BLaER1 treated with 17β-estradiol and CSF1 and Interleukin-3, amounts not matched to agents 10 nM and 100 nM (cell line): ENCODE measurements around the gene TAC4.
A peak's percentile ranks its signal among the peaks of the same experiment; 100 is the strongest.

Source experiments
- H3K27ac ChIP-seq, 11 experiments: shearing (Covaris generic); formaldehyde crosslinking; 2 replicates each; pipeline ENCODE4 v1.8.1; 2022
- H3K27me3 ChIP-seq, 11 experiments: shearing (Covaris generic); formaldehyde crosslinking; 2 replicates each; pipeline ENCODE4 v1.8.1; 2022
- H3K36me3 ChIP-seq, 11 experiments: shearing (Covaris generic); formaldehyde crosslinking; 2 replicates each; pipeline ENCODE4 v1.8.1; 2022
- H3K4me1 ChIP-seq, 10 experiments: shearing (Covaris generic); formaldehyde crosslinking; 2 replicates each; pipeline ENCODE4 v1.8.1; 2022
- H3K4me2 ChIP-seq, 11 experiments: shearing (Covaris generic); formaldehyde crosslinking; 2 replicates each; pipeline ENCODE4 v1.8.1; 2022
- H3K4me3 ChIP-seq, 10 experiments: shearing (Covaris generic); formaldehyde crosslinking; 2 replicates each; pipeline ENCODE4 v1.8.1; 2022
- H3K9ac ChIP-seq, 11 experiments: shearing (Covaris generic); formaldehyde crosslinking; 2 replicates each; pipeline ENCODE4 v1.8.1; 2022
- H3K9me3 ChIP-seq, 11 experiments: shearing (Covaris generic); formaldehyde crosslinking; replicated peaks in 1 of 11; 2 replicates each; pipeline ENCODE4 v1.8.1; 2022
- H4K20me1 ChIP-seq, 11 experiments: shearing (Covaris generic); formaldehyde crosslinking; 2 replicates each; pipeline ENCODE4 v1.8.1; 2022
- Cebpa-rat ChIP-seq, 11 experiments: shearing (Covaris generic); IDR thresholded peaks; 2 replicates each; pipeline ENCODE4 v1.8.1; 2022

Gene TAC4

GRCh38 chr17:49869038-49869374, 21.1 kb upstream of the TAC4 start:
- H3K9me3 ChIP-seq = no peaks in the 10 kb centered on the region
- H3K4me1 ChIP-seq = peaks cover 13 to 35% (median 23%) of the 10 kb centered on the region in 10 experiments; a peak in 19 of 20 replicates
- peaks cover 0 to 6% (median 0%) of the 10 kb centered on the region in 11 experiments; a peak in 5 of 22 replicates for H3K27me3 ChIP-seq
- H3K27ac ChIP-seq = peak overlapping the region in 3 of 11 experiments; percentile 3 to 7 (median 4); a peak in 1 of 22 replicates
- H3K9ac ChIP-seq = peak overlapping the region in 6 of 11 experiments; percentile 10 to 46 (median 28); a peak in 3 of 22 replicates
- TF ChIP-seq Cebpa-rat (IDR thresholded peaks at IDR 0.05) = no peak
- no peaks in the 10 kb centered on the region for H3K36me3 ChIP-seq
- H3K4me3 ChIP-seq = no peak overlapping the region
- H4K20me1 ChIP-seq = 0 out of 22 replicates have a peak, but pooled peaks cover 0 to 7% (median 0%) of the 10 kb centered on the region in 11 experiments
- peak overlapping the region in 10 of 11 experiments; percentile 3 to 62 (median 35); a peak in 11 of 22 replicates for H3K4me2 ChIP-seq

GRCh38 chr17:49866882-49867413, 19.1 kb upstream of the TAC4 start:
- H3K27me3 ChIP-seq = peaks cover 0 to 17% (median 10%) of the 10 kb centered on the region in 11 experiments; a peak in 8 of 22 replicates

GRCh38 chr17:49866019-49866380, 18.1 kb upstream of the TAC4 start:
- H3K4me3 ChIP-seq = no peak overlapping the region
- H3K9ac ChIP-seq = no peak overlapping the region
- peaks cover 0 to 4% (median 0%) of the 10 kb centered on the region in 11 experiments; a peak in 1 of 22 replicates for H4K20me1 ChIP-seq
- H3K27ac ChIP-seq = no peak overlapping the region
- H3K4me1 ChIP-seq = peaks cover 11 to 41% (median 20%) of the 10 kb centered on the region in 10 experiments; a peak in 19 of 20 replicates
- H3K4me2 ChIP-seq = no peak overlapping the region
- H3K27me3 ChIP-seq = peaks cover 0 to 17% (median 10%) of the 10 kb centered on the region in 11 experiments; a peak in 8 of 22 replicates
- TF ChIP-seq Cebpa-rat (IDR thresholded peaks at IDR 0.05) = no peak
- no peaks in the 10 kb centered on the region for H3K36me3 ChIP-seq
- H3K9me3 ChIP-seq = no peaks in the 10 kb centered on the region

More at GRCh38 chr17:49866882-49867413, 19.1 kb upstream of the TAC4 start:
- no peaks in the 10 kb centered on the region for H3K9me3 ChIP-seq
- no peak overlapping the region for H3K9ac ChIP-seq
- H3K4me3 ChIP-seq = no peak overlapping the region
- peaks cover 11 to 32% (median 19%) of the 10 kb centered on the region in 10 experiments; a peak in 19 of 20 replicates for H3K4me1 ChIP-seq
- H3K36me3 ChIP-seq = no peaks in the 10 kb centered on the region
- H3K27ac ChIP-seq = no peak overlapping the region
- TF ChIP-seq Cebpa-rat (IDR thresholded peaks at IDR 0.05) = no peak
- 0 out of 22 replicates have a peak, but pooled peaks cover 0 to 7% (median 0%) of the 10 kb centered on the region in 11 experiments for H4K20me1 ChIP-seq
- H3K4me2 ChIP-seq = no peak overlapping the region

- H3K27me3 ChIP-seq = peaks cover 0 to 12% (median 7%) of the 10 kb centered on the region in 11 experiments; a peak in 8 of 22 replicates
- H3K27ac ChIP-seq = peak overlapping the region in 3 of 11 experiments; percentile 29 to 56 (median 37); a peak in 5 of 22 replicates
- H3K9ac ChIP-seq = peak overlapping the region in 6 of 11 experiments; percentile 1 to 37 (median 14); a peak in 7 of 22 replicates
- H3K4me2 ChIP-seq = peak overlapping the region; percentile 35 to 91 (median 63)
- peaks cover 0 to 7% (median 0%) of the 10 kb centered on the region in 11 experiments; a peak in 2 of 22 replicates for H4K20me1 ChIP-seq
- peaks cover 18 to 58% (median 34%) of the 10 kb centered on the region in 10 experiments for H3K4me1 ChIP-seq
- peak in 9 of 11 experiments; percentile 17 to 62 (median 33); a peak in 5 of 22 replicates for TF ChIP-seq Cebpa-rat (IDR thresholded peaks at IDR 0.05)
- no peaks in the 10 kb centered on the region for H3K9me3 ChIP-seq
- H3K36me3 ChIP-seq = no peaks in the 10 kb centered on the region
- peak overlapping the region in 1 of 10 experiments; percentile 38; a peak in 2 of 20 replicates for H3K4me3 ChIP-seq
Observed at GRCh38 chr17:49862781-49863331, 15.0 kb upstream of the TAC4 start.

- H3K9me3 ChIP-seq = no peaks in the 10 kb centered on the region
- H3K4me2 ChIP-seq = peak overlapping the region in 5 of 11 experiments; percentile 52 to 91 (median 64); a peak in 11 of 22 replicates
- TF ChIP-seq Cebpa-rat (IDR thresholded peaks at IDR 0.05) = no peak
- peaks cover 21 to 64% (median 36%) of the 10 kb centered on the region in 10 experiments for H3K4me1 ChIP-seq
- H3K27ac ChIP-seq = no peak overlapping the region
- no peak overlapping the region for H3K4me3 ChIP-seq
- no peaks in the 10 kb centered on the region for H3K36me3 ChIP-seq
- peaks cover 0 to 12% (median 7%) of the 10 kb centered on the region in 11 experiments; a peak in 8 of 22 replicates for H3K27me3 ChIP-seq
- peaks cover 0 to 7% (median 0%) of the 10 kb centered on the region in 11 experiments; a peak in 2 of 22 replicates for H4K20me1 ChIP-seq
- H3K9ac ChIP-seq = 0 out of 22 replicates have a peak overlapping the region, but pooled peaks of 1 of the 11 experiments have one; percentile 12
Observed at GRCh38 chr17:49861150-49861884, 13.4 kb upstream of the TAC4 start.

- peaks cover 0 to 12% (median 7%) of the 10 kb centered on the region in 11 experiments; a peak in 8 of 22 replicates for H3K27me3 ChIP-seq
- peak overlapping the region in 2 of 11 experiments; percentile 12 to 13; a peak in 2 of 22 replicates for H3K9ac ChIP-seq
- peaks cover 0 to 7% (median 0%) of the 10 kb centered on the region in 11 experiments; a peak in 2 of 22 replicates for H4K20me1 ChIP-seq
- peak overlapping the region in 5 of 11 experiments; percentile 52 to 91 (median 64); a peak in 11 of 22 replicates for H3K4me2 ChIP-seq
- H3K4me3 ChIP-seq = no peak overlapping the region
- H3K9me3 ChIP-seq = no peaks in the 10 kb centered on the region
- 0 out of 22 replicates have a peak overlapping the region, but pooled peaks of 1 of the 11 experiments have one; percentile 15 for H3K27ac ChIP-seq
- H3K36me3 ChIP-seq = no peaks in the 10 kb centered on the region
- peaks cover 21 to 66% (median 36%) of the 10 kb centered on the region in 10 experiments for H3K4me1 ChIP-seq
- no peak for TF ChIP-seq Cebpa-rat (IDR thresholded peaks at IDR 0.05)
Observed at GRCh38 chr17:49859991-49860953, 12.4 kb upstream of the TAC4 start.

GRCh38 chr17:49858796-49859195, 10.9 kb upstream of the TAC4 start:
- H3K36me3 ChIP-seq = no peaks in the 10 kb centered on the region
- no peak overlapping the region for H3K4me3 ChIP-seq
- peaks cover 22 to 81% (median 49%) of the 10 kb centered on the region in 10 experiments for H3K4me1 ChIP-seq
- H4K20me1 ChIP-seq = peaks cover 0 to 7% (median 0%) of the 10 kb centered on the region in 11 experiments; a peak in 2 of 22 replicates
- H3K4me2 ChIP-seq = peak overlapping the region; percentile 54 to 87 (median 75)
- no peaks in the 10 kb centered on the region for H3K9me3 ChIP-seq
- peak overlapping the region in 5 of 11 experiments; percentile 4 to 47 (median 36); a peak in 6 of 22 replicates for H3K9ac ChIP-seq
- peak overlapping the region in 6 of 11 experiments; percentile 21 to 58 (median 41); a peak in 10 of 22 replicates for H3K27ac ChIP-seq
- H3K27me3 ChIP-seq = peaks cover 0 to 12% (median 7%) of the 10 kb centered on the region in 11 experiments; a peak in 8 of 22 replicates
- no peak for TF ChIP-seq Cebpa-rat (IDR thresholded peaks at IDR 0.05)
